ENCODE measurements around the gene BTBD2. TPM values are rescaled to one million over a fixed set of nuclear protein-coding genes. Genes with fewer than 3 reads are reported as not detected.

Gene BTBD2
- total RNA-seq, 1 donor from 2014 or later, result 59.7 TPM

DNA sequence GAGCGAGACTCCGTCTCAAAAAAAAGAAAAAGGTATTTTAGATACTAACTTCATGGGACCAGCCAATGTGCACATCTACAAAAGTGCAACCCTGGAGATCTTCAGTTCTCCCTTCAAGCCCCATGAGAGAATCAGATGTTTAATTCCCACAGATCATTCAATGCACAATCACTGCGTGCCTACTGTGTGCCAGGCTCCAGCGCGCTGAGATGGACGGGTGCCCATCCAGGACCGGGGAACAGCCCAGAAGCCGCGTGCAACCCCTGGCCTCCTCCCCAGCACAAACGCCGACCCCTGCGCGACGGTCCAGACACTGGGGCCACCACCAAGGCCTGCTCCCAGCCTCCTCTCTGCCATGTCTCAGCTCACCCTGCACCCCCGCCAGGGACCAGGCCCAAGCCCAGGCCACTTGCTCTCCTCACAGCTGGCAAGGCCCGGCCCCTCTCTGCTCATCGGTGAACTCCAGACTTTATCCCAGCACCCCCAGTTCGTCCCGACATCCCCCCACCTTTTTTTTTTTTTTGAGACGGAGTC, 5.3 kb downstream of the BTBD2 start:
- no peak for DNase-seq (ENCODE audit: low read depth)
- TF ChIP-seq, protein P1, sequence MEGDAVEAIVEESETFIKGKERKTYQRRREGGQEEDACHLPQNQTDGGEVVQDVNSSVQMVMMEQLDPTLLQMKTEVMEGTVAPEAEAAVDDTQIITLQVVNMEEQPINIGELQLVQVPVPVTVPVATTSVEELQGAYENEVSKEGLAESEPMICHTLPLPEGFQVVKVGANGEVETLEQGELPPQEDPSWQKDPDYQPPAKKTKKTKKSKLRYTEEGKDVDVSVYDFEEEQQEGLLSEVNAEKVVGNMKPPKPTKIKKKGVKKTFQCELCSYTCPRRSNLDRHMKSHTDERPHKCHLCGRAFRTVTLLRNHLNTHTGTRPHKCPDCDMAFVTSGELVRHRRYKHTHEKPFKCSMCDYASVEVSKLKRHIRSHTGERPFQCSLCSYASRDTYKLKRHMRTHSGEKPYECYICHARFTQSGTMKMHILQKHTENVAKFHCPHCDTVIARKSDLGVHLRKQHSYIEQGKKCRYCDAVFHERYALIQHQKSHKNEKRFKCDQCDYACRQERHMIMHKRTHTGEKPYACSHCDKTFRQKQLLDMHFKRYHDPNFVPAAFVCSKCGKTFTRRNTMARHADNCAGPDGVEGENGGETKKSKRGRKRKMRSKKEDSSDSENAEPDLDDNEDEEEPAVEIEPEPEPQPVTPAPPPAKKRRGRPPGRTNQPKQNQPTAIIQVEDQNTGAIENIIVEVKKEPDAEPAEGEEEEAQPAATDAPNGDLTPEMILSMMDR (conservative IDR thresholded peaks at IDR 0.05; ENCODE audit: low read depth, low read length), result no peak
- no peak overlapping the region for H3K4me3 ChIP-seq (ENCODE audit: low read depth, low read length)

DNA sequence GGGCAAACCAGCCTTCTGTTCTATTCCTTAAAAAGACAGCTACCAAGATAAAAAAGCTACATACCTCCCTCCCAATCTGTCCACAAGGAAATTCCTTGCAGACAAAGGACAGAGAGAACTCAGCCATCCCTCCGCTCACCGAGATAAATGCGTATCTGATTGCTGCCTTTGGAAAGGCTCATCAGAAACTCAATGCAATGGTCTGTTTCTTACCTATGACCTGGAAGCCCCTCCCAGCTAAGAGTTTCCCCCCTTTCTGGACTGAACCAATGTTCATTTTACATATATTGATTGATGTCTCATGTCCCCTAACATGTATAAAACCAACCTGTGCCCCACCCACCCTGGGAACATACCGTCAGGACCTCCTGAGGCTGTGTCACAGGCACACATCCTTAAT, 11.6 kb downstream of the BTBD2 start:
- no peak for DNase-seq (ENCODE audit: low read depth)
- TF ChIP-seq, protein P1 (conservative IDR thresholded peaks at IDR 0.05; ENCODE audit: low read depth, low read length), result no peak
- no peak overlapping the region for H3K4me3 ChIP-seq (ENCODE audit: low read depth, low read length)

DNA sequence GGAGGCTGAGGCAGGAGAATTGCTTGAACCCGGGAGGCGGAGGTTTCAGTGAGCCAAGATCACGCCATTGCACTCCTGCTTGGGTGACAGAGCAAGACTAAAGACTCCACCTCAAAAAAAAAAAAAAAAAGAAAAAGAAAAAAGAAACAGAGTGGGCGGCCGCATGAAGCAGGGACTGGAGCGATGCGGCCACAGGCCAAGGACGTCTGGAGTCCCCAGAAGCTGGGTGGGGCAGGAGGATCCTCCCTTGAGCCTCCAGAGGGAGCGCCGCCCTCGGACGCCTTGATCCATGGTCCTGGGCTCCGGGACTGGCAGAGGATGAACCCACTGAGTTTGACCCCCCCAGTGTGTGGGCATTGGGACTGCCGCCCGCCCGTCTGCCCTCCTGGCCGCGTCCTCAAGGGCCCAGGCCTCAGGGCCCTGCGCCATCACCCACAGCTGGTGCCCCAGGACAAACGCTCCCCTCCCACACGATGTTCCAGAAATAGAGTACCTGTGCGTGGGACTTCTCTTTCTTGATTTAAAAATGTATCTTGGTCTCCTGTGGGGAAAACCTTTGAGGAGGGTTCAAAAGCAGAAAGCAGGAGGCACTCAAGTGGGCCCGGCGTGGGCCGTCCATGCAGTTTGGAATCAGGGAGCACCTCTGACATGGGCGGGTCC, 15.5 kb downstream of the BTBD2 start:
- no peak for DNase-seq (ENCODE audit: low read depth)
- H3K4me3 ChIP-seq (ENCODE audit: low read depth, low read length), result no peak overlapping the region
- TF ChIP-seq, protein P1 (conservative IDR thresholded peaks at IDR 0.05; ENCODE audit: low read depth, low read length), result no peak

DNA sequence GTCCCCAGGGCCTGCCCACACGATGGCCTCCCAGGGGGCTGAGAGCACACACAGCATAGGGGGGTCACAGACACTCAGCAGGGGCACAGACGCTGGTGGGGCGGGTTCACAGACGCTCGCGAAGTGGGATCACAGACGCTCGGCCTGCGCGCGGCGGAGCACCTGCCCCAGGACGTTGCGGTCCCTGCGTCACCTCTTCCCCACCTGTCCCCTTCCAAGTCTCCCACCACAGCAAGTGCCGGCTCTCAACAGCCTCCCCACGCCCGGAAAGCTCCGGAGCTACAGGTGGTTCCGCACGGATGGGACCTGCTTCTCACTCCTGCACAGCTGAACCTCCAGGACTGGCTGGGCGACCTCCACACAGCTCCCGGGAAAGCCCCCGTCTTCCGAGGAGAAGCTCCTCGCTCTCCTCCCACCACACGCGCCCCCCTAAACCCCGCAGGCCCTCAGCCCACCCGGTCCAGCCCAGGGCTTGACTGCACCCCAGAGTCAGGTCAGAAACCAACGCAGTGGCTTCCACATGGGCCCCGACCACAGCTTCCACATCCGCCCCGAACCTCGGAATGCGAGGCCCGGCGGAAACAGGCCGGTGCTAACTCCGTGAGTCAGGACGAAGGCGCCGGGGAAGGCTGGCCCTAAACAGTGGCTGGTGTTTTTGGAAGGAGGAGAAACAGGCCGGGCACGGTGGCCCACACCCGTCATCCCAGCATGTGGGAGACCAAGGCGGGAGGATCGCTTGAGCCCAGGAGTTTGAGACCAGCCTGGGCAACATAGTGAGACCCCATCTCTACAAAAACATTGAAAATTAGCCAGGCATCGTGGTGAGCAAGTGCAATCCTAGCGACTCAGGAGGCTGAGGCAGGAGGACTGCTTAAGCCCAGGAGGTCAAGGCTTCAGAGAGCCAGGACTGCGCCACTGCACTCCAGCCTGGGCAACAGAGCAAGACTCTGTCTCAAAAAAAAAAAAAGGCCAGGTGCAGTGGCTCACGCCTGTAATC, 16.5 kb downstream of the BTBD2 start:
- TF ChIP-seq, protein P1 (conservative IDR thresholded peaks at IDR 0.05; ENCODE audit: low read depth, low read length), result no peak
- DNase-seq (ENCODE audit: low read depth), result no peak
- no peak overlapping the region for H3K4me3 ChIP-seq (ENCODE audit: low read depth, low read length)

DNA sequence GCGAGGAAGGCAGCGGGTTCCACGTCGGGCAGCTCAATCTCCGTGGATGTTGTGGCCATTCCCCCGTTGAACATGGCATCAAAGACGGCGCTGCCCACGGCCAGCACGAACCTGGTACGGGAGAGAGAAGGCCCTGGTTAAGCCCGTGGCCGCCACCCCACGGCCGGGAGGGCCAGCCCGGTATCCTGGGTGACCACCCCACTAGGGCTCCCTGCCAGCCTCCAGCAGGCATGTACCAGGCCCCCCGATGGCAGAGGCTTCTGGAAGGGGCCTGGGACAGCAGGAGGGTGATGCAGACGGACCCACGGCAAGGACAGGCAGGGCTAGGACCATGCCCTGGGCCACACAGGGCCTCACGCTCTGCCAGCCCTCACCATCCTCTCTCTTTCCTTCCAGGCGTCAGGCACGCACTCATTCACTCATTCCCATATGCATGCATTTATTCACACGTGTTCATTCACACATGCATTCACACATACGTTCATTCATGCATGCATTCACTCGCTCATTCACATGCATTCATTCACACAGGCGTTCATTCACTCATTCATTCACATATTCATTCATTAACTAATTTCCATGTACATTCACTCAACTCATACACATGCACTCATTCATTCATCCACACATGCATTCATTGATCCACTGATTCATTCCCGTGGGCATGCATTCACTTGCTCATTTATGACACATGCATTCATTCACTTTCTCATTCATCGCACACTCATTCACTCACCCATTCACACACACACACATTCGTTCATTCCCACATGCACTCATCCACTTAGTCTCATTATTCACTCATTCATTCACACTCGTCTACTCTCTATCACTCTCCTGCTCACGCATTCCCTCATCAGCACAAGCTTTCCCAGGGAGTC, 17.9 kb downstream of the BTBD2 start:
- TF ChIP-seq, protein P1 (conservative IDR thresholded peaks at IDR 0.05; ENCODE audit: low read depth, low read length), result no peak
- no peak for DNase-seq (ENCODE audit: low read depth)
- H3K4me3 ChIP-seq (ENCODE audit: low read depth, low read length), result no peak overlapping the region

DNA sequence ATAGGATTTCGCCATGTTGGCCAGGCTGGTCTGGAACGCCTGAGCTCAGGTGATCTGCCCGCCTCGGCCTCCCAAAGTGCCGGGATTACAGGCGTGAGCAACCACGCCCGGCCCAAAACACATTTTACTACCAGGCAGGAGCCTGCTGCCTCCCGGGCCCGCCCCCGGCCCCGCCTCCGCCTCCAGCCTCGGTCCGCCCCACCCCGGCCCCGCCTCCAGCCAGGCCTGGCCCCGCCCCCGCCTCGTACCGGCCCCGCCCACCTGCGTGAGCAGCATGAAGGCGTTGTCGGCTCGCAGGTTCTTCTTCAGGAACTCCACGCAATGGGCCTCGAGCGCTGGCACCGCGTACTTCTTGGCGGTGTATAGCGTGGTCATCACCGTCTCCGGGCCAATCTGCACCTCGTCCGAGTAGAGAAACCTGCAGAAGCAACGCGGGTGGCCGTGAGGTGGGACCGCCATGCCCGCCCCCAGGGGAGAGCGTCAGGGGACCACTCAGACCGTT, 22.7 kb downstream of the BTBD2 start:
- DNase-seq (ENCODE audit: low read depth), result no peak
- H3K4me3 ChIP-seq (ENCODE audit: low read depth, low read length), result no peak overlapping the region
- TF ChIP-seq, protein P1 (conservative IDR thresholded peaks at IDR 0.05; ENCODE audit: low read depth, low read length), result no peak

Measured in epithelial cell of proximal tubule (primary cell).